Cardiac muscle cell (in vitro differentiated cells and primary cell): ENCODE data around the gene HOXA3. TPM values are rescaled to one million over a fixed set of nuclear protein-coding genes. Genes with fewer than 3 reads are reported as not detected.

Source experiments
- DNase-seq, 2 donors: peaks; one replicate each; pipeline versions ENCODE4 v3.0.0 to v3.0.0-alpha.2; 2010 to 2017; ENCODE audit warnings: low read depth in 1 of 2, low spot score in 1 of 2
- H3K27ac ChIP-seq: fragments of 200-600 bp; sonication (generic); 2 replicates; pipeline ENCODE4 v1.5.1; 2016
- H3K27me3 ChIP-seq: fragments of 200-600 bp; sonication (generic); 2 replicates; pipeline ENCODE4 v1.6.0; 2016; ENCODE audit warnings: control low read depth
- H3K36me3 ChIP-seq: fragments of 200-600 bp; sonication (generic); 2 replicates; pipeline ENCODE4 v1.5.1; 2016; ENCODE audit warnings: control low read depth
- H3K4me1 ChIP-seq: fragments of 200-600 bp; sonication (generic); 2 replicates; pipeline ENCODE4 v1.8.1; 2017; ENCODE audit warnings: low read depth, mild to moderate bottlenecking, mixed run types
- H3K4me3 ChIP-seq: fragments of 200-600 bp; sonication (generic); 2 replicates; pipeline ENCODE4 v1.5.1; 2016; ENCODE audit warnings: mild to moderate bottlenecking
- H3K9me3 ChIP-seq: fragments of 200-600 bp; sonication (generic); 2 replicates; pipeline ENCODE4 v1.5.1; 2017; ENCODE audit warnings: low read depth, mild to moderate bottlenecking, control low read depth
- polyA plus RNA-seq: library from polyadenylated mRNA; unstranded; fragments of >200 nt; fragmentation: Nextera tagmentation; extraction: Ambion mirVana; gene quantifications from 2 replicates; pipeline ENCODE4 v1.2.1, GENCODE V29; 2016
- total RNA-seq: library from RNA; depleted of rRNA; stranded (reverse); fragments of >200 nt; gene quantifications from 2 replicates; pipeline ENCODE4 v1.2.3, GENCODE V29; 2016
- TF ChIP-seq, protein P1 (sequence below): IDR thresholded peaks from 2 replicates; pipeline ENCODE4 v1.5.1; 2012; ENCODE audit warnings: low read depth, mild to moderate bottlenecking, low read length

HOXA3 gene
- total and polyA plus RNA-seq, 2 experiments from 2014 or later: 1.4 to 9.4 TPM

DNA sequence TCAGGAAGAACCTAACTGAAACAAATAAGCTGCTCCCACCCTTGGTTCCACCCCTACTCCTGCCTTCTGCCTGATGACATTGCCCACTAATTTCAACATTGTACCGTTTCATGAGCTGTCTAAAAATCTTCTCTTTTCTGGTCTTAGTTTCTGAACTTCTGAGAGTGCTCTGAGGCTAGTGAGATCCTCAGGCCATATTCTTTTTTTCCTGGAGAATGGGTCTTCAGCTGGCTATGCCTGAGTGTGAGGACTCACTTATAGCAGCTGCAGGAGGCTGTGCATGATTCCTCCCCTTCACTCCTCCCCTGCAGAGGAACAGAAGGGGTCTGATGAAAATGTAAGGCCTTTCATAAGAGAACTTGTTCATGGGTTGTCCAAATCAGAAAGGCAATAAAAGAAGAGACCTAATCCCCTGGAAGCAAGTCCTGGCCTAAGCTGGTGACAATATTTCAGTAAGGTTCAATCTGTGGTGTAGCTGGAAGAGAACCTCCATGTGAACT, 32.9 kb downstream of the HOXA3 start:
- Histone ChIP-seq H3K4me3 (no peak overlapping the region), H3K27ac (no peak overlapping the region), H3K36me3 (no peaks in the 10 kb centered on the region), H3K27me3 (peaks cover 100% of the 10 kb centered on the region), H3K4me1 (no peaks in the 10 kb centered on the region), H3K9me3 (no peaks in the 10 kb centered on the region)
- no peak for DNase-seq
- TF ChIP-seq, protein P1, sequence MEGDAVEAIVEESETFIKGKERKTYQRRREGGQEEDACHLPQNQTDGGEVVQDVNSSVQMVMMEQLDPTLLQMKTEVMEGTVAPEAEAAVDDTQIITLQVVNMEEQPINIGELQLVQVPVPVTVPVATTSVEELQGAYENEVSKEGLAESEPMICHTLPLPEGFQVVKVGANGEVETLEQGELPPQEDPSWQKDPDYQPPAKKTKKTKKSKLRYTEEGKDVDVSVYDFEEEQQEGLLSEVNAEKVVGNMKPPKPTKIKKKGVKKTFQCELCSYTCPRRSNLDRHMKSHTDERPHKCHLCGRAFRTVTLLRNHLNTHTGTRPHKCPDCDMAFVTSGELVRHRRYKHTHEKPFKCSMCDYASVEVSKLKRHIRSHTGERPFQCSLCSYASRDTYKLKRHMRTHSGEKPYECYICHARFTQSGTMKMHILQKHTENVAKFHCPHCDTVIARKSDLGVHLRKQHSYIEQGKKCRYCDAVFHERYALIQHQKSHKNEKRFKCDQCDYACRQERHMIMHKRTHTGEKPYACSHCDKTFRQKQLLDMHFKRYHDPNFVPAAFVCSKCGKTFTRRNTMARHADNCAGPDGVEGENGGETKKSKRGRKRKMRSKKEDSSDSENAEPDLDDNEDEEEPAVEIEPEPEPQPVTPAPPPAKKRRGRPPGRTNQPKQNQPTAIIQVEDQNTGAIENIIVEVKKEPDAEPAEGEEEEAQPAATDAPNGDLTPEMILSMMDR: no peak

DNA sequence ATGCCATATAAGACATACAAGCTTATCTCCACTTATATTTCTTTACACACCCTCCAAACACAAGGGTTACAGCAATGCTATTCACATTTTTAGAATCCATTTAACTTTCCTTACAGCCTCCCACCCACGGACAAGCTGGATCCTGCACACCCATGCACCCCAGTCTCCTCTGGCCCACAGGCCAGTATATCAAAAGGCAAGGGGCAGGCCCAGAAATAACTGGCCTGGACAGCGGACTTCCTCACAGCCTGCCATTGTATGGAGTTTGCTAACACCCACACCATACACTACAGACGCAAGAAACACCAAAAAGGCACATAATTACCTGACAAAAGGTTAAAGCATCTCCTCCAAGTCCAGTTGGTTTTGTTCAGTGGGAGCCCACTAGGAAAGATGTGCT, 33.8 kb downstream of the HOXA3 start:
- Histone ChIP-seq H3K27me3 (peaks cover 100% of the 10 kb centered on the region), H3K27ac (no peak overlapping the region), H3K4me3 (no peak overlapping the region), H3K36me3 (no peaks in the 10 kb centered on the region), H3K9me3 (no peaks in the 10 kb centered on the region), H3K4me1 (peaks cover 5% of the 10 kb centered on the region)
- DNase-seq: no peak
- TF ChIP-seq, protein P1: no peak

DNA sequence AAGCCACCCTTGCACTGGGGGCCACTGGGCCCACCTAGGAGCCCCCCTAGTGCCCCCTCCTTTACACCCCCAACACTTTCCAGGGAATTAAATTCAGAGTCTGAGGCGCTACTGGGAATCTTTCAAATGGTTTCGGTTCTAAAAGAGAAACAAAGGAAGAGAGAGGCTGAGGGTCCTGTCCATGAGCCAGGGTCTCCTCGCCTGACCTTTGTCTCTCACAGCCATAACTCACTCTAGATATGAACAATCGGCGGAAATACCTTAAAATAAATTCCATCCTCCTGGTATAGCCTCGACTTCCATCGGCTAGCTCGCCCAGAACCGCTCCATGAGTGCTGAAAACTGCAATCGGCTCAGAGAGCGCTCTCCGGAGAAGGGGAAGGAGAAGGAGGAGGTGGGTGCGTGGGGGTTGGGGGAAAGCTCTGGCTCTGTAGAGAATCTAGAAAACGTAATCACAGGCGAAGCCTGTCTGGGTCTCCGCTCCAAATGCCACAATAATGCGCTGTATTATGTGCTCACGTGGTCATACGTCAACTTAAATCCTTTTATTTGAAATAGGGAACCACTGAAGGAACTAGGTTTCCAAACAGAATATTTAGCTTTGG, 34.4 kb downstream of the HOXA3 start:
- no peaks in the 10 kb centered on the region for H3K36me3 ChIP-seq
- no peak overlapping the region for H3K4me3 ChIP-seq
- H3K9me3 ChIP-seq: no peaks in the 10 kb centered on the region
- DNase-seq: no peak
- peaks cover 100% of the 10 kb centered on the region for H3K27me3 ChIP-seq
- H3K27ac ChIP-seq: no peak overlapping the region
- TF ChIP-seq, protein P1: no peak
- H3K4me1 ChIP-seq: peaks cover 7% of the 10 kb centered on the region

DNA sequence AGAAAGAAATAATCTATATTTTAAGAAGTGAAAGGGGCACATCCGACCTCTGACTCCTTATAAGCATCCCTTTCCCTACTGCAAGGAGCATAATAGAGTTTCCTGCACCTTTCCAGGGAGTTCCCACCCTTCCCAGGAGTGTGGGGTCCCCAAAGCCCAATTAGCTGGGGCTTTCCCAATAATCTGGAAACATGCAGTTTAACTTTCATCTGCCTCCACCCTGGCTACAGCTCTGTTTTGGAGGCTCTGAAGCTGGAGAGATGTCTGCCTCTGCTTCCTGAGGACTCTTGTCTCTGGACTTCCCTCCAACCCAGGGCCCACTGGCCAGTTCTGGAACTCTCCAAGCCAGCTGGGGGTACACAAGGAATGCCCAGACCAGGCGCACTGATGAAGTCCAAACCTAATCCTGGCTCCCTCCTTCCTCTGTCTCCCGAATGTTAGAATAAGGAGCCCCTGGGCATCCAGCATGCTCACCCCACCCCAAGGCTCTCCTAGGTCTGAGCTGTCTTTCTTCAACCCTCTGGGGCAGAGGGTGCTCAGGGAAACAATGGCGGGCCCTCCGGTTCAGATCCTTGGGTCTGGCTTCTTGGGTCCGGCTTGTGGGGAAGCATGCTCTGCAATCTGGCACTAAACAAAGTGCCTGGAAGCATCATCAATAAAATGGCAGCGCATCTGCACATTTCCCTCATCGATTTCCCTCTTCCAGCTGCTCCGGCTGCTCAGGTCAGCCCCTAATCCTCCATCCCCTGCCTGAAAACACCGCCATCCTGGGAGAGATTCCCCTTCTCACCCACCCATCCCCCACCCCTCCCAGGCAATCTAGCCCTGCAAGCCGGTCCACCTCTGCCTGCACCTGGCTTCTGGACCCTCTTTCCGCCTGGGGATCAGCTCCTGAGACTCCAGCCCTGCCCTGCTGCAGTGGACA, 35.2 kb downstream of the HOXA3 start:
- no peak overlapping the region for H3K4me3 ChIP-seq
- TF ChIP-seq, protein P1: no peak
- no peak for DNase-seq

DNA sequence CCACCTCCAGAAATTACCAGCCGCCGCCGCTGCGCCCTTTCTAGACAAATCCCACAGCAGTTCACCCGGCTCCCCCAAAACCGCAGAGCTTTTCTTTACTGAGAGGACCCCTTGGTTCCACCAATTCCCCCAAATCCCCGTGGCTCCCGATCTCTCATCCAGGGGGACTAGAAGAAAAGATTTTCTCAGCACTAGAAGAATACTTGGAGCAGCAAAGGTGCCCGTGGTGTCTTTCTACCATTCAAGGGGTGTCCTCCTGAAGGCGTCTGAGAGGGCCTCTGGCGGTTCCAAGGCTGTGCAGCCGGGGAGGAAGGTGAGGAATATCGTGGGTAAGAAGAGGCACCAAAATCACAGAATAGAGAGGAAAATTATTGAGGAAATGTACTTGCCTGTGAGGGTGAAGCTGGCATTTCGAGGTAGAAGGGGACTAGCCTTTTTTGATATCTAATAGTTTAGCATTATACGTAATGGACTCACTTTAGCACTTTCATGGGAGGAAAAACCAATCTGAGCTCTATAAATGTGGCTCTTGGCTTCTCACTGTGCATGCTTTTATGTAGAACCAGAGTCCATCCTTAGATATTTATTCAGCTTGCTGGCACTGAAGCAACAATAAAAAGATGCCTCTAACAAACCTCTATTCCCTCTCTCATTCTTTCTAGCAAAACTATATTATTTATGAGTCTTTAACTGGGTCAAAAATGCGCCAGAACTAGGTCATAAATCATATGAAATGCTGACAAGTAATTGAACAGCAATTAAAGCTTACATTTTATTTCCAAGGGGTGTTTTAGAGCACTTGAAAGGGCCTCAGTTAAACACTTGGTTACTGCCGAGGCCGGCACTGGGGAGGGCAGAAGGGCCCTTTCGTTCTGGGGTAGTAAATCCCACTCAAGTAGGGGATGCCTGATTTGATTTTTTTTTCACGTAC, 36.1 kb downstream of the HOXA3 start:
- DNase-seq: no peak
- H3K4me3 ChIP-seq: no peak overlapping the region
- H3K4me1 ChIP-seq: peaks cover 7% of the 10 kb centered on the region
- no peak overlapping the region for H3K27ac ChIP-seq
- H3K9me3 ChIP-seq: no peaks in the 10 kb centered on the region
- H3K27me3 ChIP-seq: peaks cover 100% of the 10 kb centered on the region
- no peaks in the 10 kb centered on the region for H3K36me3 ChIP-seq
- TF ChIP-seq, protein P1: no peak

More for the DNA sequence above, 35.2 kb downstream of the HOXA3 start:
- H3K27me3 ChIP-seq: peaks cover 100% of the 10 kb centered on the region
- peaks cover 7% of the 10 kb centered on the region for H3K4me1 ChIP-seq
- H3K27ac ChIP-seq: no peak overlapping the region
- no peaks in the 10 kb centered on the region for H3K9me3 ChIP-seq
- no peaks in the 10 kb centered on the region for H3K36me3 ChIP-seq
